Lung (tissue), 12 donors: ENCODE measurements around the gene TMCO4. TPM values are rescaled to one million over a fixed set of nuclear protein-coding genes. Genes with fewer than 3 reads are reported as not detected.

Experiments used
- ATAC-seq: fragments of 200-7000 bp; cut with Tn5 transposase; one replicate; pipeline ENCODE4 v1.9.1; 2020; ENCODE audit warnings: moderate number of reproducible peaks; ENCODE audit not compliant: insufficient read depth, low FRiP score
- DNase-seq, 3 donors: peaks; one replicate each; pipeline ENCODE4 v3.0.0-alpha.2; 2013 to 2017
- H3K27ac ChIP-seq, 2 donors: one replicate each; pipeline ENCODE4 v1.5.1; 2013; ENCODE audit warnings: mild to moderate bottlenecking in 2 of 2, moderate library complexity in 2 of 2, control low read depth in 1 of 2, inconsistent platforms in 1 of 2, low read depth in 1 of 2, low read length in 1 of 2
- H3K27me3 ChIP-seq, 3 donors: one replicate each; pipeline ENCODE4 v1.5.1; 2013; ENCODE audit warnings: low read length in 2 of 3; ENCODE audit not compliant: control insufficient read depth in 3 of 3, insufficient read depth in 3 of 3
- H3K36me3 ChIP-seq, 4 donors: one replicate each; pipeline ENCODE4 v1.5.1; 2013; ENCODE audit warnings: low read length in 4 of 4, mild to moderate bottlenecking in 1 of 4, moderate library complexity in 1 of 4; ENCODE audit not compliant: control insufficient read depth in 4 of 4, insufficient read depth in 4 of 4
- H3K4me1 ChIP-seq, 5 donors: one replicate each; pipeline ENCODE4 v1.5.1; 2013; ENCODE audit warnings: low read length in 5 of 5, mild to moderate bottlenecking in 2 of 5, moderate library complexity in 1 of 5; ENCODE audit not compliant: control insufficient read depth in 5 of 5, insufficient read depth in 5 of 5
- H3K4me3 ChIP-seq: one replicate; pipeline ENCODE4 v1.5.1; 2013; ENCODE audit warnings: mild to moderate bottlenecking, control low read depth, moderate library complexity
- H3K9ac ChIP-seq, 2 donors: one replicate each; pipeline ENCODE4 v1.5.1; 2013; ENCODE audit warnings: low read length in 2 of 2, control low read depth in 1 of 2; ENCODE audit not compliant: insufficient read depth in 1 of 2
- H3K9me3 ChIP-seq, 4 donors: one replicate each; pipeline ENCODE4 v1.5.1; 2013; ENCODE audit warnings: low read length in 3 of 4, mild to moderate bottlenecking in 1 of 4, moderate library complexity in 1 of 4; ENCODE audit not compliant: control insufficient read depth in 4 of 4, insufficient read depth in 3 of 4
- WGBS, 2 donors: extraction: QIAGEN DNeasy Blood & Tissue Kit; methylation state at CpG; one replicate each; pipeline ENCODE4 v1.1.7; 2013; 5-methylcytosine and 5-hydroxymethylcytosine counted together
- polyA plus RNA-seq, 2 donors: library from polyadenylated mRNA; stranded (reverse); fragments of 200-250 nt; gene quantifications; one replicate each; pipeline ENCODE4 v1.2.1, GENCODE V29; 2013
- total RNA-seq, 2 donors: library from RNA; depleted of rRNA in 1 of 2; stranded (reverse); fragments of >200 nt in 1 of 2; gene quantifications; one replicate each; pipeline ENCODE4 v1.2.1, GENCODE V29; 2014 to 2021
- TF ChIP-seq, protein P1 (sequence below): IDR thresholded peaks from 2 replicates; pipeline ENCODE4 v1.5.1; 2012; ENCODE audit warnings: mild to moderate bottlenecking; ENCODE audit errors: control extremely low read depth, extremely low read depth
- donor health status: control.
- donor health status: control.
- donor health status: Bipolar disorder and iron deficiency.
- donor health status: healthy.
- donor health status: DM: yes; HTN: yes; CAD: no.

The TMCO4 gene
- total and polyA plus RNA-seq, 4 donors = 14.3 to 27.8 (median 19.5) TPM

DNA sequence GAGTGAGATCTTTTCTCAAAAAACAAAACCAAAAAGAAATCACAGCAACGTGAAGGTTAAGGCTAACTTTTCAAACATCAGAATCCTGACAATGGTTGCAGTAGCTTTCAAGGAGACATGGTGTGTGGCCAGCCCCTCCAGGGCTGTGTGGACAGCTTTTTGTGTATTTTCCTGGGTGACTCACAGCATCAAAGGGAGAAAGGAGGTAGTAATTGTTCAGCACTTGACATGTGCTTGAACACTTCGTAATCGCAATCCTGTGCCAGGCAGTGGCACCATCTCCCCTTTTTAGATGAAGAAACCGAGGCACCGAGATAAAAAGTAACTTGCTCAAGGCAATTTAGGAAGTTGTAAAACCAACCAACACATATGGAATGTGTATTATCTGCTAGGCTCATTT, 145.3 kb downstream of the TMCO4 start:
- Histone ChIP-seq H3K27ac (peak overlapping the region in 1 of 2 donors; percentile 12), H3K9me3 (no peaks in the 10 kb centered on the region), H3K27me3 (no peaks in the 10 kb centered on the region), H3K9ac (no peak overlapping the region), H3K36me3 (peaks cover 0 to 10% (median 2%) of the 10 kb centered on the region in 4 donors), H3K4me3 (no peak overlapping the region), H3K4me1 (peaks cover 0 to 16% (median 6%) of the 10 kb centered on the region in 5 donors)
- WGBS, 2 donors = 63 to 91% methylated on average over 5 of the region's 5 CpGs
- ATAC-seq (no peak), DNase-seq (no peak)
- TF ChIP-seq, protein P1, sequence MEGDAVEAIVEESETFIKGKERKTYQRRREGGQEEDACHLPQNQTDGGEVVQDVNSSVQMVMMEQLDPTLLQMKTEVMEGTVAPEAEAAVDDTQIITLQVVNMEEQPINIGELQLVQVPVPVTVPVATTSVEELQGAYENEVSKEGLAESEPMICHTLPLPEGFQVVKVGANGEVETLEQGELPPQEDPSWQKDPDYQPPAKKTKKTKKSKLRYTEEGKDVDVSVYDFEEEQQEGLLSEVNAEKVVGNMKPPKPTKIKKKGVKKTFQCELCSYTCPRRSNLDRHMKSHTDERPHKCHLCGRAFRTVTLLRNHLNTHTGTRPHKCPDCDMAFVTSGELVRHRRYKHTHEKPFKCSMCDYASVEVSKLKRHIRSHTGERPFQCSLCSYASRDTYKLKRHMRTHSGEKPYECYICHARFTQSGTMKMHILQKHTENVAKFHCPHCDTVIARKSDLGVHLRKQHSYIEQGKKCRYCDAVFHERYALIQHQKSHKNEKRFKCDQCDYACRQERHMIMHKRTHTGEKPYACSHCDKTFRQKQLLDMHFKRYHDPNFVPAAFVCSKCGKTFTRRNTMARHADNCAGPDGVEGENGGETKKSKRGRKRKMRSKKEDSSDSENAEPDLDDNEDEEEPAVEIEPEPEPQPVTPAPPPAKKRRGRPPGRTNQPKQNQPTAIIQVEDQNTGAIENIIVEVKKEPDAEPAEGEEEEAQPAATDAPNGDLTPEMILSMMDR = no peak

DNA sequence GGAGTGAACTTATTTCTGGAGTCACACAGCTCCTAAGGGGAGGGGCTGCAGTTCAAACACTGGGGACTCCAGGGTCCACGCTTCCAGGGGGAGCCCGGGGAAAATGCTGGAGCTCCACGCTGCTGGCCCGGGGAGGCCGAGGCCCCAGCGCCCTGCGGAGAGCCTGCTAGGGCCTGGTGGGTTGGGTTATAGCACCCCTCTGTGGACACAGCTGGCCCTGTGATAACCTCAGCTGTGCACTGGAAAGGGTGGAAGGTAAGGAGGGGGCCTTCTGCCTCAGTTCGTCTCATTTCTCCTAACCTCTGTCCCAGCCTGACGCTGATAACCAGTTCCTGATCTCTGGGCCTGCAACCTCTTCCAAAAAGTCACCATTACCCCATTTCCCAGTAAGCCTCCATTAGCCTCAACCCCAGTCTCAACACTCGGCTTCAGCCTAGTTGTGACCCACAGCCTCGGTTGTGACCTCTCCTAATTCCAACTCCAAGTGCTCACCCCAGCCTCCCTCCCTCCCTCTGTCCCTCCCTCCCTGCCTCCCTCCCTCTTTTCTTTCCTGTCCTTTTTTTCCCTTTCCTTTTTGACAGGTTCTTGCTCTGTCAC, 148.5 kb downstream of the TMCO4 start:
- no peak for ATAC-seq
- H3K9ac ChIP-seq = no peak overlapping the region

DNA sequence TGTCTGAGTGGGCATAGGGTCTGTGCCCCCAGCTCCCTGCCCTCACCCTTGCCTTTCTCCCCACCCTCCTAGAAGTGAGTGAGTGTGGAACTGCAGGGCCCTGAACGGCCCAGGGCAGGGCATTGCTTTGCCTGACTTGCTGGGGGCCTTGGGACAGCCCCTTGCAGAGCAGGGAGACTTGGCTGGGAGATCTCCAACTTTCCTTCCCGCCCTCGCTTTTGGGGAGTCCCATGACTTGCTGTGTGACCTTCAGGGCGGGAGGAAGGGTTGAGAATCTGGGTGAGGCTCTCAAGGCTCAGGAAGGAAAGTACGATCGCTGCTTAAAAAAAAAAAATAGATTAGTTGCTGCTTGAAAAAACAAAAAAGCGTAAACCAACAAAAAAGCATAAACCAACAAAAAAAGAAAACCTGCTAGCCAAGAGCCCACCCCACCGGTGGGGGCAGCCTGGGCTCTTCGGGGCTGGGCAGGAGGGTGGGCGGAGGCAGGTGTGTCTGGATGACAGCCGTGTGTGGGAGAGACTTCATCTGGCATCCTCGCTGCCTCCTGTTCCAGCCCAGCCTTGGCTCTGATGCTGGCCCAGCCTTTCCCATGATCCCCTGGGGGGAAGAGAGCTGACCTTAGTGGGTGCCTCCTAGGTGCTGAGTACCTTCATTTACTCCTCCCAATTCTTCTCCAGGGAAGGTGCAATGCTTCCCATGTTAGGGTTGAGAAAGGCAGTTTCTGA, 149.1 kb downstream of the TMCO4 start:
- peak overlapping the region in 1 of 2 donors; percentile 73 for H3K27ac ChIP-seq
- H3K4me3 ChIP-seq = no peak overlapping the region
- 47 to 53% methylated on average over 11 to 12 of the region's 12 CpGs for WGBS, 2 donors
- peaks cover 0 to 31% (median 12%) of the 10 kb centered on the region in 5 donors for H3K4me1 ChIP-seq
- H3K9ac ChIP-seq = no peak overlapping the region
- no peak for ATAC-seq
- H3K36me3 ChIP-seq = peaks cover 0 to 5% (median 0%) of the 10 kb centered on the region in 4 donors
- H3K9me3 ChIP-seq = no peaks in the 10 kb centered on the region
- TF ChIP-seq, protein P1 = no peak
- DNase-seq = no peak
- no peaks in the 10 kb centered on the region for H3K27me3 ChIP-seq

More for the DNA sequence above, 148.5 kb downstream of the TMCO4 start:
- TF ChIP-seq, protein P1 = peak; percentile 55
- H3K9me3 ChIP-seq = no peaks in the 10 kb centered on the region
- H3K4me3 ChIP-seq = no peak overlapping the region
- WGBS, 2 donors = 25 to 31% methylated on average over 11 of the region's 11 CpGs
- peak; percentile 64 to 74 (median 64) for DNase-seq
- H3K36me3 ChIP-seq = peaks cover 0 to 10% (median 2%) of the 10 kb centered on the region in 4 donors
- peak overlapping the region in 1 of 2 donors; percentile 42 for H3K27ac ChIP-seq
- no peaks in the 10 kb centered on the region for H3K27me3 ChIP-seq
- H3K4me1 ChIP-seq = peaks cover 0 to 24% (median 12%) of the 10 kb centered on the region in 5 donors
